D721Med (cell line): ENCODE measurements around the gene PPP3R2.

Experiments
- DNase-seq: peaks from one replicate; pipeline ENCODE4 v3.0.0; 2011; ENCODE audit warnings: low spot score; ENCODE audit not compliant: insufficient read length
- FAIRE-seq: peaks from 2 replicates; lab custom pipeline; 2011; peaks lifted over from hg19 to GRCh38; lab: Jason Lieb, UNC
- CTCF ChIP-seq: IDR thresholded peaks from 2 replicates; pipeline ENCODE4 v1.5.1; 2012; ENCODE audit warnings: mild to moderate bottlenecking, control low read depth; ENCODE audit not compliant: insufficient read depth; ENCODE audit errors: missing control alignments

The PPP3R2 gene

GRCh38 chr9:101579711-101580545, 14.8 kb downstream of the PPP3R2 start:
- no peak for TF ChIP-seq CTCF
- DNase-seq: no peak
- no peak for FAIRE-seq

- DNase-seq (no peak), FAIRE-seq (no peak)
- TF ChIP-seq CTCF: no peak
Measured at GRCh38 chr9:101578378-101578777, 16.4 kb downstream of the PPP3R2 start.

GRCh38 chr9:101574731-101575333, 19.9 kb downstream of the PPP3R2 start:
- no peak for TF ChIP-seq CTCF
- DNase-seq (no peak), FAIRE-seq (no peak)

GRCh38 chr9:101572316-101572715, 22.5 kb downstream of the PPP3R2 start:
- DNase-seq (no peak), FAIRE-seq (no peak)
- no peak for TF ChIP-seq CTCF

- FAIRE-seq (no peak), DNase-seq (no peak)
- TF ChIP-seq CTCF: no peak
Measured at GRCh38 chr9:101571114-101571513, 23.7 kb downstream of the PPP3R2 start.

GRCh38 chr9:101569741-101570501, 24.8 kb downstream of the PPP3R2 start:
- DNase-seq: no peak
- no peak for TF ChIP-seq CTCF
- no peak for FAIRE-seq
